MM.1S (cell line): Measurements from ENCODE around the gene SLCO3A1.

Experiments used
- CTCF ChIP-seq: fragments of 300-600 bp; sonication (generic); IDR thresholded peaks from 2 replicates; pipeline ENCODE4 v1.5.1; 2016; ENCODE audit warnings: antibody characterized with exemption, low read length, mixed read lengths
- EZH2 ChIP-seq: fragments of 300-600 bp; sonication (generic); optimal IDR thresholded peaks from 2 replicates; pipeline ENCODE3; 2017; ENCODE audit warnings: low read depth, mild to moderate bottlenecking, antibody characterized with exemption, low read length, mixed read lengths
- EZH2phosphoT487 ChIP-seq: fragments of 300-600 bp; sonication (generic); IDR thresholded peaks from 2 replicates; pipeline ENCODE4 v1.6.1; 2018; ENCODE audit warnings: antibody characterized with exemption, low read length

- no peak for TF ChIP-seq CTCF
- no peak for TF ChIP-seq EZH2
- no peak for TF ChIP-seq EZH2phosphoT487
Observed at GRCh38 chr15:92205255-92205739, 351.8 kb downstream of the SLCO3A1 start.
